ENCODE data around the gene UNC5C.

GRCh38 chr4:95445251-95445650, 103.5 kb downstream of the UNC5C start:
- TF ChIP-seq, protein P1, sequence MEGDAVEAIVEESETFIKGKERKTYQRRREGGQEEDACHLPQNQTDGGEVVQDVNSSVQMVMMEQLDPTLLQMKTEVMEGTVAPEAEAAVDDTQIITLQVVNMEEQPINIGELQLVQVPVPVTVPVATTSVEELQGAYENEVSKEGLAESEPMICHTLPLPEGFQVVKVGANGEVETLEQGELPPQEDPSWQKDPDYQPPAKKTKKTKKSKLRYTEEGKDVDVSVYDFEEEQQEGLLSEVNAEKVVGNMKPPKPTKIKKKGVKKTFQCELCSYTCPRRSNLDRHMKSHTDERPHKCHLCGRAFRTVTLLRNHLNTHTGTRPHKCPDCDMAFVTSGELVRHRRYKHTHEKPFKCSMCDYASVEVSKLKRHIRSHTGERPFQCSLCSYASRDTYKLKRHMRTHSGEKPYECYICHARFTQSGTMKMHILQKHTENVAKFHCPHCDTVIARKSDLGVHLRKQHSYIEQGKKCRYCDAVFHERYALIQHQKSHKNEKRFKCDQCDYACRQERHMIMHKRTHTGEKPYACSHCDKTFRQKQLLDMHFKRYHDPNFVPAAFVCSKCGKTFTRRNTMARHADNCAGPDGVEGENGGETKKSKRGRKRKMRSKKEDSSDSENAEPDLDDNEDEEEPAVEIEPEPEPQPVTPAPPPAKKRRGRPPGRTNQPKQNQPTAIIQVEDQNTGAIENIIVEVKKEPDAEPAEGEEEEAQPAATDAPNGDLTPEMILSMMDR (IDR thresholded peaks at IDR 0.05; ENCODE audit: low read length), result no peak
- TF ChIP-seq EZH2 (IDR thresholded peaks at IDR 0.05; ENCODE audit: borderline replicate concordance, low read length), result no peak
